GM19035 (cell line): ENCODE results near the gene MYO5C.

Experiments used
- ATAC-seq: cut with Tn5 transposase; IDR thresholded peaks from one replicate; pipeline ENCODE4 v1.9.1; 2021; ENCODE audit not compliant: unreplicated experiment

MYO5C gene

DNA sequence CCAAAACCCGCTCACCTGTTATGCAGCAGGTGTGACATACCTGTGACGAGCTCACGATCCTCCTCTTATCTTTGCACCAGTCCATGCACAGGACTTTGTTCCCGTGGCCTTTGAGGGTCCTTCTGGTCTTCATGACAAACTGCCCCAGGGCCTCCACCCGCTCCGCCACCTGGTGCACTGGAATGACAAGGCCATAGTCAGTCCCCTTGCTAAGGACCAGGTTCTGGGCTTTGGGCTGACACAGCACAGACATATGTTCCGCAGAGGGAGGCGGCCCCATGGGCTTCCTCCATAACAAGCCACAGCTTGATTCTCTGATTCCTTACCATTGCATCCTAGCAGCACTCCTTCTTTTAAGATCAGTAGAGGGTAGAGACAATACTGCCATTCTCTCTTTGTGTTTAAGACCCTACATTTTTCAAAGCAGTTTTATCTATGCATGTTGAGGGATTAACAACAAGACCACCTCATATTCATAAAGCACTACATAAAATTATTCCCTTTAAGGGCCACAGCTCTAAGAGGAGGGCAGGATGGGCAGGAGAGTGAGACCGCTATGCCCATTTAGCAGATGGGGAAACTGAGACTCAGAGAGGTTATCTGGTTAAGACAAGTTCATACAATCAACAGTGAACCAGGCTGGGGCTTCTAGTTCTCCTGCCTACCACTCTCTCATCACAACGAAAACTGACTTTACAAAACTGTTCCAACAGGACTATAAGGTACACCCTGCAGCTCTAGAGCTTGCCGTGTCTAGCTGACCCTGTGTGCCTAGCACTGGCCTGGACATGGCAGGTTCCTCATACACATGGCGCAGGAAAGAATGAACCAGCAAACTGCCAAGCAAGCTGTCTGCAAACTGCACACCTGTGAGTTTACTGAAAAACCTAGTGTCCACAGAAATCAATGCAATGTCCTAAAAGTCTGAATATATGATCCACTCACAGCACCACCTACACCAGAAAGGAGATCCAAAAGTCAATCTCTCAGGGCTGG, 141.4 kb downstream of the MYO5C start:
- no peak for ATAC-seq

DNA sequence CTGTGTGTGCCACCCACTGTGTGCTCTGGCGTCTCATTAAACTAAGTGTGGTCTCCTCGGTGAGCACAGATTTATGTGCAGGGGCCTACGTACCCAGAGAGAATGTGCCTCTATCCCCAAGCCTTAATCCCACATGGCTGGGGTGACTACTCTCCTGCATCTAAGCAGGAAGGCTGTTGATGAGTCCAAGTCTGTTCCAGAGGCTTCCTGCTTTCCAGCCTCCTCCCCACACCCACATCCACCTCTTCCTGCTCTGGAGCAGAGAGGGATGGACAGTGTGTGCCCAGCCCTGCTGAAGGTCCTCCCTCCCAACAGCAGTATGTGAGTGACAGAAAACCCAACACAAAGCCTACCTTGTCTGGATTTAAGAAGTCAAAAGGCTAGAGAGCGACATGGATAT, 144.3 kb downstream of the MYO5C start:
- ATAC-seq = no peak

- no peak for ATAC-seq
Measured at GRCh38 chr15:52150871-52151270, 144.7 kb downstream of the MYO5C start.

- no peak for ATAC-seq
Measured at GRCh38 chr15:52150043-52150825, 145.4 kb downstream of the MYO5C start.

DNA sequence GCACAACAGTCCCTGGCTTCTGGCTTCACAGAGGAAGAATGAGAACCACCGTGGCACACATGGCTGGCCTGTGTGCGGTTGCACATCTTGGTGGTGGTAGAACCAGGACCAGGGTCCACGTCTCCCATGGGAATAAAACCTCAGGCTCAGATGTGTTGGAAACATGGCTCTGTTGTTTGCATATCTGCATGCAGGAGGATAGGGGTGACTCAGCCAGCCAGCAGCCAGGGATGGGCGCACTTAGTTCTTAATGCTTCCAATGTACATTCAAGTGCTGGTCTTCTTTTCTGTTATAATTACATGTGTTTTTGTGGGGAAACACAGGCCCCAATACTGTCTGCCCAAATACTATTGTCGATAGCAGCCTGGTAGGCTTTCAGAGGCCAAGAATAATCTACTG, 147.2 kb downstream of the MYO5C start:
- no peak for ATAC-seq

DNA sequence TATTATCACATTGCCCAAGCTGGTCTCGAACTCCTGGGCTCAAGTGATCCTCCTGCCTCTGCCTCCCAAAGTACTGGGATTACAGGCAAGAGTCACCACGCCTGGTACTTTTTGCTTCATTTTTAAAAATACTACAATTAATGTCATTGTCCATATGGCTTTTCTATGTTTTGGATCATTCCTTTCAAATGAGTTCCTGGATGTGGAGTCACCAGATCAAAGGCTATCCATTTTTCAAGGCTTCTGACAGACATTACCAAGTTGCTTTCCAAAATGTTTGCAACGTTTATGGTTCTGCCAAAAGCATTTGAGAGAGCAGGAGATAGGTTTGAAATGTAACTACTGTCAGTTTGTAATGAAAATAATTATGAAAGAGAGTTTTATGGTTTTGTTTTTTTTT, 148.8 kb downstream of the MYO5C start:
- no peak for ATAC-seq

DNA sequence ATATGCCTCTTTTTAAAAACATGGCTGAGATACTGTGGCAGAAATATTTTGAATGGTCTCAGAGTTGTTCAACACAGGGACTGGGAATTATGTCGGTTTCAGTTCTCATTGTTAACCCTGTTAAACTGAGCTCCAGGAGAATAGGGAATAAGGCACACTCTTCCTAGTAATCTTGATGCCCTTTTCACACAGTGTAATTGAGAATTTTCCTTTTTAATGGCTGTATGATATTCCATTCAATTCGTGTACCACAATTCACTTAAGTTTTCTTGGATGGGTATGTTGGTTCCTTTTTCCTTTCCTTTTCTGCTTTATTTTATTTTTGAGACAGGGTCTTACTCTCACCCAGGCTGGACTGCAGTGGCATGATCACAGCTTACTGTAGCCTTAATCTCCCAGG, 149.3 kb downstream of the MYO5C start:
- no peak for ATAC-seq

GRCh38 chr15:52144656-52145178, 150.9 kb downstream of the MYO5C start:
- ATAC-seq = no peak

GRCh38 chr15:52143873-52144272, 151.7 kb downstream of the MYO5C start:
- no peak for ATAC-seq
